NCI-H510A treated with DMSO at 0.1 percent for 48 hours (cell line): ENCODE measurements around the gene PRKAA1.
"Not testable (repeated sequence)": the region's sequence is repeated elsewhere in the genome, so short reads cannot be mapped to it uniquely, and the experiment has no call there.

ENCODE experiments used
- DNase-seq: peaks from one replicate; lab custom pipeline; 2025; lab: John Stamatoyannopoulos, UW

PRKAA1 gene

DNA sequence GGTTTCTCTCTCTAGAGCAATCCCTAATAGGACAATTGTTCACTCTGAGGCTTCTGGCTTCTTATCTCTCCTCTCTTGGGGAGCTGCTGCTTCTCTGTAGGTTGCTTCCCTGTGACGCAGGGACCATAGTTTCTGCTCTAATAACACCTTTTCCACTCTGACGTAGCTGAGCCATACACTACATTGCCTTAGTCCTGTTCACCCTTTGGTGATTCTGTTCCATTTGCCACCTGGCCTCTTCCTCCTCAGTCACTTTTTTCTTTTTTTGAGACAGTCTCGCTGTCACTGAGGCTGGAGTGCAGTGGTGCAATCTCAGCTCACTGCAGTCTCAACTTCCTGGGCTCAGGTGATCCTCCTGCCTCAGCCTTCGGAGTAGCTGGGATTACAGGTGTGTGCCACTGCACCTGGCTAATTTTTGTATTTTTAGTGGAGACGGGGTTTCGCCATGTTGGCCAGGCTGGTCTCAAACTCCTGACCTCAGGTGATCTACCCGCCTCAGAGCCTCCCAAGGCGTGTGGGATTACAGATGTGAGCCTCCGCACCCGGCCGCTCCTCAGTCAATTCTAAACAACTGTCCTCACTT, 27.4 kb upstream of the PRKAA1 start:
- DNase-seq = not testable (repeated sequence)

DNA sequence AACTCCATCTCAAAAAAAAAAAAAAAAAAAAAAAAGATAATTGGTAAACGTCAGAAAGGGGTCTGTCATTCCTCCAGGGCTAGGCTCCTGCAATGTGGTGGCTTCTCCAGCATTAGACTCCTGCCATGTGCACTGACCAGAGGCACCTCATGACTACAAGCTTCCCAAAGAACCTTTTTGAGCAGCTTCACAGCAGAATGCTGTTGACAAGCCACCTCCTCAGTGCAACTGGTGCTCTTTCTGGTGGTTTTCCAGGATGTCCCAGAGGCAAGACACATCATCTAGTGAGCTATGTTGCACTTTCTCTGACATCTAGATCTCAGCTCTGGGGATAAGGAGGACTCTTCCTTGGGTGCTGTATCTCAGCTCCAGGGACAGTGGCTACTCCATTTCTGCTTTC, 25.3 kb upstream of the PRKAA1 start:
- DNase-seq = no peak

- DNase-seq = no peak
These were observed 15.6 kb upstream of the PRKAA1 start for GRCh38 chr5:40813698-40814281.

GRCh38 chr5:40812125-40812524, 14.0 kb upstream of the PRKAA1 start:
- DNase-seq = no peak

DNA sequence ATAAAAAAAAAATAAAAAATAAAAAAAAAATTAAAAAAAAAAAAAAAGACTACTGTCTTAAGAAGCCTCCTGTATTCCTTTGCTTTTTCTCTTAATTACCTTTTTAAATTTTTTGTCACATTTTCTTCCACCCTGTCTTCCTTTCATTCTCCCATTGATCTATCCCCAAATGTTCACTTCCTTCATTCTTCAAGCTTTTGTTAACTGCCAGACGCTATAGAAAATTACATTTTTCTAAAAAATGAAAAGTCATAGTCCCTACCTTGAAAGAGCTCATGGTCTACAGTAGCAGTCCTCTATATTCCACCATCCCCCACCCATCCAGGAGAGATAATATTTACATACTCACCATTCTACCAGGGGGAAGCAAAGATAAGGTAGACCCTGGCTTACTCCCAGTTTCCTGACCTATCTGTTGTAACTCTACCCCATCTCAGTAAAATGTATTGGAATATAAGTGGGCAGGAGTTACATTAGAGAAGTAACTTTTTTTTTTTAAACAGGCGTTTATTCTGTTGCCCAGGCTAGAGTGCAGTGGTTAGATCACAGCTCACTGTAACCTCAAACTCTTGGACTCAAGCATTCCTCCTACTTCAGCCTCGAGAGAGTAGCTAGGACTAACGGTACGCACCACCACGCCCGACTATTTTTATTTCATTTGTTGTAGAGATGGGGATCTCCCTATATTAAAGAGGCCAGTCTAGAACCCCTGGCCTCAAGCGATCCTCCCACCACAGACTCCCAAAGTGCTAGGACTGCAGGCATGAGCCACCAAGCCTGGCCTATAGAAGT, 3.8 kb upstream of the PRKAA1 start:
- no peak for DNase-seq

DNA sequence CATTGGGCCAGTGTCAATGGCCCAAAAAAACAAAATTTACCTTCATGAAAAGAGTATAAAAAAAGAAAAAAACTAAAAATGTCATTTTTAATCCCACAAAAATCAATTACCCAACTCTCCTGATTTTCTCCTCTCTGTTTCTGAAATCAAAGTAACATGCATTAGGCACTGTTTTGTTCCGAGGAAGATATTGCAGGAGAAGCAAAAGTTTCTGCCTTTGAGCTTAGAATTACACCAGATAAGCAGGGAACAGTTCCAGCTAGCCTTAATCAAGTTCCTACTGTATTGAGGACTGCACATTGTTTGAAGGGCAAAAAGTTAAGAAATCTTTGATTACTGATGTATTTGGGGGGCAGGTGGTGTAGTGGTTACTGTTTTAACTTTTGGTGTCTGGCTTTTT, 1.1 kb upstream of the PRKAA1 start:
- DNase-seq = no peak

- no peak for DNase-seq
These were observed 632 bp upstream of the PRKAA1 start for GRCh38 chr5:40798801-40799210.

DNA sequence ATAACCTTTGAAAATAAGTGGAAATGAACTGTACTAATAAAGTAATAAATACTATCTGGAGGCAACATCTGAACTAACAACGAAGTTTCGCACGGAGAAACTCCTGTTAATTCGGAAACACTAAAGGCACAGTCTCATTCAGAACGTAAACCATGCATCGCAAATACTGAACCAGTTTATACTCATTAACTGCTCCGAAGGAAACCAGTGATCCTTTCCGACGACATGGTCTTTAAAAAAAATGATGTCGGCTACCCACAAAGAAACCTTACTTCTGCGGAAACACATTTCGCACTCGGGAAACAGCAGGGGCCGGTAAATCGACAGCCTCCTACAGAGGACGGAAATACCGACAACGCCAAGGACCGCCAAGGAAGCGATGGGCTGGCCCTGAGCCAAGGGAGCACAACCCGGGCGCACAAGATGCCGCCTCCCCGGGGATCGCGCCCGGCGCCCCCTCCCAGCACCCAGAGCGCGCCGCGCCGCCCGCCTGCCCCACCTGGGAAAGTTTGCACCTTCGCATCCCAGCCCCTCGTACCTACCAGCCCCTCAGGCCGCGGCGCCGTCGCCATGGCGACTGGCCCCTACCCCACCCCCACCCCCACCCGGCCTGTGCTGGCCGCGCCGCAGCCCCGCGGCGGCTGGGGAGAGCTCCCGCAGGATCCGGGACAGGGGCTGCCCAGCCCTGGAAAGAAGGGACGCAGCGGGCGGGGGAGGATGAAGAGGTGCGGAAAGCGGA, 732 bp downstream of the PRKAA1 start:
- DNase-seq = peak; percentile 76

DNA sequence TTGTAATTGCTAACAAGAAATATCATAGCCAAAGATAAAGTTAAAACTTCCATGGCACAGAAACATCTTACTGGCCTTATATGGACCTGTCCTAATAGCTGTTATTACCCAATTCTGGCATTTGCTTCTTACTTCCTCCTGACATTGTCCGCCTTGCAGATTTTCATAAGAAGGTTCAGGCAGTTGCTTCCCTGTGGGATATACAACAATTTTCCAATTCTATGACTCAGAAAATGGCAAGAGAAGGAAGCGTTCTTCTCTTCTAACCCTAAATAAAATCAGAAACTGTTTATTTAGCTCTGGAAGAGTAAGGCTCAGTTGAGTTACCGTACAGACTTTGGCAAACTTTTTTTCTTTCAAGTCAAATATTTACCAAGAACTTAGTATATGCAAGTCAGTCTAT, 1.7 kb downstream of the PRKAA1 start:
- DNase-seq = no peak

DNA sequence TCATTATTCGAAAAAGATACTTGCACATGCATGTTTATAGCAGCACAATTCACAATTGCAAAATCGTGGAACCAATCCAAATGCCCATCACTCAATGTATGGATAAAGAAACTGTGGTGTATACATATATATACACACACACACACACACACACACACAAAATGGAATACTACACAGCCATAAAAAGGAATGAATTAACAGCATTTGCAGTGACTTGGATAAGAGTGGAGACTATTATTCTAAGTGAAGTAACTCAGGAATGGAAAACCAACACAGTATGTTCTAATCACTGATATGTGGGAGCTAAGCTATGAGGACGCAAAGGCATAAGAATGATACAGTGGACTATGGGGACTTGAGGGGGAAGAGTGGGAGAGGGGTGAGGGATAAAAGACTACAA, 3.3 kb downstream of the PRKAA1 start:
- not testable (repeated sequence) for DNase-seq

DNA sequence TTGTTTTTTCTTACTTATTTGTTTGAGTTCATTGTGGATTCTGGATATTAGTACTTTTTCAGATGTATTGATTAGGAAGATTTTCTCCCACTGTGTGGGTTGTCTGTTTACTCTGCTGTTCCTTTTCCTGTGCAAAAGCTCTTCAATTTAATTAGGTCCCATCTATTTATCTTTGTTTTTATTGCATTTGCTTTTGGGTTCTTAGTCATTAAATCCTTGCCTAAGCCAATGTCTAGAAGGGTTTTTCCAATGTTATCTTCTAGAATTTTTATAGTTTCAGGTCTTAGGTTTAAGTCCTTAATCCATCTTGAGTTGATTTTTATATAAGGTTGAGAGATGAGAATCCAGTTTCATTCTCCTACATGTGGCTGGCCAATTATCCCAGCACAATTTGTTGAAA, 3.8 kb downstream of the PRKAA1 start:
- not testable (repeated sequence) for DNase-seq

DNA sequence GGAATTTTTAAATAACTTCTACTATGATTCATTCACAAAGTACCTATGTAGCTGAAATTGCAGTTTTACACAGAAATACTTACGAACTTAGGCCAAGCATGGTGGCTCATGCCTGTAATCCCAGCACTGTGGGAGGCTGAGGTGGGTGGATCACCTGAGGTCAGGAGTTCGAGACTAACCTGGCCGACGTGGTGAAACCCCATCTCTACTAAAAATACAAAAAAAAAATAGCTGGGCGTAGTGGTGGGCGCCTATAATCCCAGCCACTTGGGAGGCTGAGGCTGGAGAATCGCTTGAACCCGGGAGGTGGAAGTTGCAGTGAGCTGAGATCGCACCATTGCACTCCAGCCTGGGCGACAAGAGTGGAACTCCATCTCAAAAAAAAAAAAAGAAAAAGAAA, 5.5 kb downstream of the PRKAA1 start:
- not testable (repeated sequence) for DNase-seq

GRCh38 chr5:40791715-40792139, 6.4 kb downstream of the PRKAA1 start:
- DNase-seq = no peak

GRCh38 chr5:40790947-40791593, 7.1 kb downstream of the PRKAA1 start:
- DNase-seq = no peak

GRCh38 chr5:40788941-40789340, 9.2 kb downstream of the PRKAA1 start:
- DNase-seq = not testable (repeated sequence)

GRCh38 chr5:40787986-40788385, 10.2 kb downstream of the PRKAA1 start:
- no peak for DNase-seq

DNA sequence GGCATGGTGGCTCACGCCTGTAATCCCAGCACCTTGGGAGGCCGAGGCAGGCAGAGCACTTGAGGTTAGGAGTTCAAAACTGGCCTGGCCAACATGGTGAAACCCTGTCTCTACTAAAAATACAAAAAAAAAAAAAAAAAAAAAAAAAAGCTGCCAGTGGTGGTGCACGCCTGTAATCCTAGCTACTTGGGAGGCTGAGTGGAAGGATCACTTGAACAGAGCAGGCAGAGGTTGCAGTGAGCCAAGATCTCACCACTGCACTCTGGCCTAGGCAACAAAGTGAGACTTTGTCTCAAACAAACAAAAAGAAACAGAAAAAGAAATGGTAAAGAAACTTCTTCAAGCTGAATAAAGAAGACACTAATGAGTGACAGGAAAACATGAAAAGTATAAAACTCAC, 11.5 kb downstream of the PRKAA1 start:
- not testable (repeated sequence) for DNase-seq

DNA sequence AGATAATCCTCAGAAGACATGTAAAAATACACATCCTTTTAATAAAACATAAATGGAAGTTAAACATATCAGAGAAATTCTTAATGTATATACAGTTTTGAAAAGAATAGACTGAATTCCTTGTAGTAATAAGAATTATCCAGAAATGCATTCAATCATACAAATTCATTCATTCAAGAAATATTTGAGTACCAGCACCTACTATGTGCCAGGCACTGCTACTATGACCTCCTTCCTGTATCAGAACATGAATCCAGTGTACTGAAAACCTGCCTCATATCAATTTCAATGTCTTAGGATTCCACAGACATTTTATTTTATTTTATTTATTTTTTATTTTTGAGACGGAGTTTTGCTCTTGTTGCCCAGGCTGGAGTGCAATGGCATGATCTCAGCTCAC, 13.3 kb downstream of the PRKAA1 start:
- no peak for DNase-seq

DNA sequence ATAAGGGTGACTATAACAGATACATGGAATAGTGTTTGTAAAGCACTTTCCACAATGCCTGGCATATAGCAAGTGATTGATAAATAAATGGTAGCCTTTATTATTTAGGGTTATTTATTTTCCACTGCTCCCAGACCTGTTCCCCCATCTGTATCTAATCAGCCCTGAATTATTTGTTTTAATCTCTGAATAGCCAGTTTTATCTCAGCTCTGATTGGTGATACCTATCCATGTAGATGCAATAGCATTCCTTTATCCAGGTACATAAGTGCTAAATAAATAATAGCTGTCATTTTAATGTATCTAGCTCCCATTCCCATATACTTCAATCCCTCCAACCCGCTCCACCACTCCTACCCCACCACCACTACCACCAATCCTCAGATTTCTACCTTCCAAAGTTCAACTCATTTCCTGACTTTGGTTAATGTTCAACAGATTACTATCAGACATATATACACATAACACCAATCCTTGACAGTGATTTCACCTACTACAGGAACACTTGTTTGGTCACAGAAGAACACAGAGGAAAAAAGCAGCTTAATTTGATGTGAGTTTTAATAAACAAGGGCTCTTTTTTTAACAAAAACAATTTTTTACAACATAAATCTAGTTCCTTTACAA, 14.0 kb downstream of the PRKAA1 start:
- no peak for DNase-seq

DNA sequence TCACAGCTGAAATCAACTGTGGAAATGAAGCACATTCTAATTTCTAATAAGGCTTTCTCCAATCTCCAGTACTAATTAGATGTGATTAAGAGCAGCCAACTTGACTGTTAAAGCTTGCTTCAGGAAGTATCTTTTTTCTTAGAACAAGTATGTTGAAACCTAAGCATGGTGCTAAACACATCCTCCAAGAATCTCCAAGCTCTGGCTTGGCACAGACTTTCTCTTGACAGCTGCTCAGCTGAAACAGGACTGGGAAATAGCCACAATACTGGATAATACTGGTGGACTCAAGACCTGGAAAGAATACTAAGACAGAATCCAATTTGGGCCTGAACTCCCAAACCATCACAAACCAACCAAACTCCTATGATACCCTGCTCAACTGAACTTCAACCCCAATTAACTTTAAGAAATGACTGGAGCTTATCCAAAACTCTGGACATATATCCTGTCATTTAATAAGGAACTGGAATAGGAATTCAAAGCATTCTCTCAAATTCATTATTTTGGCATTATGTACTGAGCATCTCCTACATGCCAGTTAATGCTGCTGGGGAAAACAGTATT, 16.2 kb downstream of the PRKAA1 start:
- DNase-seq = no peak

DNA sequence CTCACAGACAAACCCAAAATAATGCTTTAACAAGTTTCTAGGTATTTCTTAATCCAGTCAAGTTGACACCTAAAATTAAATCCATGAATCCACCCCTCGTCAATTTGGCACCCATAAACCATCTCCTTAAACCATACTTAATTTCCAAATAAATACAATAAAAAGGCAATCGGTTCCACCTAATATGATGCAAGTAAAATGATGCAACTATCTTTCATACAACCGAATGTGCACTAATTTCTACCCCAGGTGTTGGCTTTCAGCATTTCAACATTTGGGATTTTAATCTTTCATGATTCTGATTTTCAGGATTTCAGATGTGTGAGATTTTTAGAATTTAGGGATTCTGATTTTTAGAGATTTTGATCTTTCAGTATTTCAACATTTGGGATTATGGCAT, 17.3 kb downstream of the PRKAA1 start:
- DNase-seq = no peak
